Right atrium auricular region (tissue), 2 donors: ENCODE results near the gene VASP. TPM values are rescaled to one million over a fixed set of nuclear protein-coding genes. Genes with fewer than 3 reads are reported as not detected.

Source experiments
- DNase-seq: peaks from one replicate; pipeline ENCODE4 v3.0.0-alpha.2; 2019; ENCODE audit warnings: low spot score
- H3K27ac ChIP-seq, 2 donors: fragments of 200-600 bp; sonication (generic); 1 replicate in 1 of 2; 2 replicates in 1 of 2; pipeline ENCODE4 v1.5.1; 2016 to 2019
- H3K27me3 ChIP-seq, 2 donors: fragments of 200-600 bp; sonication (generic); one replicate each; pipeline versions ENCODE4 v1.5.1 to v1.6.0; 2017 to 2019
- H3K36me3 ChIP-seq: fragments of 200-600 bp; sonication (generic); one replicate; pipeline ENCODE4 v1.5.1; 2016
- H3K4me1 ChIP-seq, 2 donors: fragments of 200-600 bp; sonication (generic); one replicate each; pipeline versions ENCODE4 v1.5.1 to v1.6.0; 2017 to 2019
- H3K4me3 ChIP-seq, 2 donors: fragments of 200-600 bp; sonication (generic); 1 replicate in 1 of 2; 2 replicates in 1 of 2; pipeline ENCODE4 v1.5.1; 2017 to 2019; ENCODE audit warnings: mild to moderate bottlenecking in 1 of 2, moderate library complexity in 1 of 2
- H3K9me3 ChIP-seq, 2 donors: fragments of 200-600 bp; sonication (generic); one replicate each; pipeline ENCODE4 v1.5.1; 2019
- CTCF ChIP-seq, 2 donors: fragments of 200-600 bp; sonication (generic); IDR thresholded peaks; one replicate each; pipeline ENCODE4 v1.5.1; 2019; ENCODE audit warnings: antibody characterized with exemption in 2 of 2
- total RNA-seq, 2 donors: library from RNA; depleted of rRNA; stranded (reverse); fragments of >200 nt; gene quantifications; one replicate each; pipeline ENCODE4 v1.1.0, GENCODE V29; 2016

VASP gene
- 10 to 100 TPM; 61.4 to 61.7 TPM for total RNA-seq

DNA sequence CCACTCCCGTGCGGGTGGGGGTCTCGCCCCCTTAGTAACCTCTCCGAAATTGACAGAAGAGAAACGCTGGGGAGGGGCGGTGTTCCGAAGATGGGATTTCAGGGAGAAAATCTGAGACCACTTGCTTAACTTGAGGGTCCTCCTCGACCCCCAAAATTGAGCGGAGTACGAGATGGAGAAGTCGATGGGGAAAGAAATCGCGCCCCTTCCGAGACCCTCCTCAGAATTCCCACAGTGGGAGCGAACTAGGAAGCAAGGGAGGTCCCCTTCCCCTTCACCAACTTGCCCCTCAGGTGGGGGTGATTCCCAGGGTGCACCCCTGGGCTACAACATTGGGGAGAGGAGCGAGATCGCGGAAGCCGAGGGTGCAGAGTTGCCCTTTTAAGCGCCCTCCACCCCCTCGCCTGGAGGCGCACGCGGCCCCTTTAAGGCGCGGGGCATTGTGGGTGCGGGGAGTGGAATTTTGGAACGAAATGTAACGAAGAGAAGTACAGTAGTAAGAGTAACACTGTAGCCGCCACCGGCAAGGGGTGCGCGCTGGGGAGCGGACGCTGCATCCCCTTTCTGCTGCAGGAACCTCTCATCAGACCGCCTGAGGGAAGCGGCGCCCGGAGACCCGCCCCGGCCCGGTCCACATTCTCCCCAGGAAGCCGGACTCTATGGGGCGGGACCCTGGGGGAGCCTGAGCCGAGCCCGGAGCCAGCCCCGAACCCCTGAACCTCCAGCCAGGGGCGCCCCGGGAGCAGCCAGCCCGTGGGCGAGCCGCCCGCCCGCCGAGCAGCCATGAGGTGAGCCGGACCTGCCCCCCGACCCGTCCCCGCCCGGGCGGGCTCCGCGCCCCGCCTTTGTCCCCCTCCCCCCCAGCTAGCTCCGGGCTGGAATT is at the start of gene VASP:
VASP (plus strand) TSS at position 491 of the 883 bp plus-strand sequence; CDS start at position 784, 293 bp downstream.
- DNase-seq = peak; percentile 87
- TF ChIP-seq CTCF (IDR thresholded peaks at IDR 0.05) = no peak
- Histone ChIP-seq H3K9me3 (no peaks in the 10 kb centered on the region), H3K4me1 (peaks cover 0 to 32% of the 10 kb centered on the region in 2 donors), H3K36me3 (no peaks in the 10 kb centered on the region), H3K27ac (peak within 1 kb of the TSS; percentile 95 to 96), H3K27me3 (no peaks in the 10 kb centered on the region), H3K4me3 (peak within 1 kb of the TSS; percentile 99 to 100)

DNA sequence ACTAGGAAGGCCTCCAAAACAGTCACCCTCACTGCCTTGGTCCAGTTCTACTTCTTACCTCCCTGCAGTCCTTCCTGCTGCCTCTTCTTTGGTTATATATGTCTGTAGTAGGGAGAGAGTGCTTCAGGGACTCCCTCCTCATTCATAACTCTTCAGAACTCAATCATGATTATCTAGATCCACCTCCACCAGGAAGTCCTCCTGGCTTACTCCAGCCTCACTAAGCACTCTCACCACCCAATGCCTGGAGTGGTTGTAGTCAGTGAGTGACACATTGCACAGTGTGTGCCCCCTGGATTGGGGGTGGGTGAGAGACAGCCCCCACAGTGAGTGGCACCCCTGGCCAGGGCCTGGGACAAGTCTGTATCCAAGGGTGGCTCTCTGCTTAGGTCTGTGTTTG is 49.5 kb upstream of the VASP start:
- DNase-seq = no peak
- Histone ChIP-seq H3K9me3 (no peaks in the 10 kb centered on the region), H3K36me3 (no peaks in the 10 kb centered on the region), H3K4me1 (peaks cover 0 to 21% of the 10 kb centered on the region in 2 donors), H3K27ac (no peak overlapping the region), H3K4me3 (no peak overlapping the region), H3K27me3 (no peaks in the 10 kb centered on the region)
- TF ChIP-seq CTCF (IDR thresholded peaks at IDR 0.05) = no peak

GRCh38 chr19:45460807-45461347 is 46.4 kb upstream of the VASP start:
- no peaks in the 10 kb centered on the region for H3K36me3 ChIP-seq
- no peak overlapping the region for H3K4me3 ChIP-seq
- no peaks in the 10 kb centered on the region for H3K9me3 ChIP-seq
- peaks cover 0 to 6% of the 10 kb centered on the region in 2 donors for H3K4me1 ChIP-seq
- TF ChIP-seq CTCF (IDR thresholded peaks at IDR 0.05) = no peak
- no peaks in the 10 kb centered on the region for H3K27me3 ChIP-seq
- H3K27ac ChIP-seq = no peak overlapping the region
- no peak for DNase-seq

GRCh38 chr19:45462174-45462573 is 45.1 kb upstream of the VASP start:
- H3K27ac ChIP-seq = no peak overlapping the region
- TF ChIP-seq CTCF (IDR thresholded peaks at IDR 0.05) = no peak
- no peaks in the 10 kb centered on the region for H3K27me3 ChIP-seq
- H3K36me3 ChIP-seq = no peaks in the 10 kb centered on the region
- H3K9me3 ChIP-seq = no peaks in the 10 kb centered on the region
- H3K4me1 ChIP-seq = peaks cover 0 to 3% of the 10 kb centered on the region in 2 donors
- DNase-seq = no peak
- H3K4me3 ChIP-seq = no peak overlapping the region

- no peak for TF ChIP-seq CTCF (IDR thresholded peaks at IDR 0.05)
- no peaks in the 10 kb centered on the region for H3K9me3 ChIP-seq
- DNase-seq = no peak
- peaks cover 0 to 9% of the 10 kb centered on the region in 2 donors for H3K4me1 ChIP-seq
- no peaks in the 10 kb centered on the region for H3K36me3 ChIP-seq
- H3K4me3 ChIP-seq = no peak overlapping the region
- no peak overlapping the region for H3K27ac ChIP-seq
- H3K27me3 ChIP-seq = no peaks in the 10 kb centered on the region
Observed at GRCh38 chr19:45463241-45463640, 44.0 kb upstream of the VASP start.
